Effector memory CD8-positive, alpha-beta T cell (primary cell): ENCODE results near the gene AKAP13.

Source experiments
- ATAC-seq: fragments of 150-1000 bp; cut with Tn5 transposase; replicated peaks from 2 replicates; pipeline ENCODE4 v1.10.0; 2021; ENCODE audit warnings: mild to moderate bottlenecking, moderate library complexity
- DNase-seq, 3 experiments: peaks; one replicate each; pipeline ENCODE4 v3.0.0; 2021
- H3K27ac Mint-ChIP-seq, 2 donors: one replicate each; pipeline ENCODE4 v1.8.0; 2022; ENCODE audit warnings: mild to moderate bottlenecking in 2 of 2, mixed read lengths in 2 of 2, moderate library complexity in 2 of 2
- H3K27me3 Mint-ChIP-seq, 2 donors: one replicate each; pipeline ENCODE4 v1.8.0; 2022; ENCODE audit warnings: mixed read lengths in 2 of 2
- H3K36me3 Mint-ChIP-seq: one replicate; pipeline ENCODE4 v1.8.0; 2022; ENCODE audit warnings: mild to moderate bottlenecking, moderate library complexity, mixed read lengths; ENCODE audit not compliant: insufficient read depth
- H3K4me1 Mint-ChIP-seq, 2 donors: one replicate each; pipeline ENCODE4 v1.8.0; 2022; ENCODE audit warnings: low read depth in 2 of 2, mixed read lengths in 2 of 2
- H3K4me3 Mint-ChIP-seq, 2 donors: one replicate each; pipeline ENCODE4 v1.8.0; 2022; ENCODE audit warnings: mild to moderate bottlenecking in 2 of 2, mixed read lengths in 2 of 2, moderate library complexity in 2 of 2
- H3K9me3 Mint-ChIP-seq, 2 donors: one replicate each; pipeline ENCODE4 v1.8.0; 2022; ENCODE audit warnings: mixed read lengths in 2 of 2

Gene AKAP13

GRCh38 chr15:85749261-85750151 lies 369.1 kb downstream of the AKAP13 start:
- no peaks in the 10 kb centered on the region for H3K27me3 Mint-ChIP-seq
- H3K9me3 Mint-ChIP-seq, result no peaks in the 10 kb centered on the region
- H3K4me1 Mint-ChIP-seq, result peaks cover 14 to 19% of the 10 kb centered on the region in 2 donors
- no peak overlapping the region for H3K4me3 Mint-ChIP-seq
- no peak for ATAC-seq
- H3K36me3 Mint-ChIP-seq, result peaks cover 69% of the 10 kb centered on the region
- H3K27ac Mint-ChIP-seq, result peak overlapping the region; percentile 91 to 92
- no peak for DNase-seq

- H3K27ac Mint-ChIP-seq, result peak overlapping the region; percentile 80 to 92
Measured at GRCh38 chr15:85750319-85751290, 370.2 kb downstream of the AKAP13 start.

GRCh38 chr15:85751291-85752123 lies 371.1 kb downstream of the AKAP13 start:
- peak overlapping the region; percentile 80 to 92 for H3K27ac Mint-ChIP-seq
- H3K9me3 Mint-ChIP-seq, result no peaks in the 10 kb centered on the region
- ATAC-seq (peak; percentile 67), DNase-seq (no peak)
- no peak overlapping the region for H3K4me3 Mint-ChIP-seq
- peaks cover 13 to 19% of the 10 kb centered on the region in 2 donors for H3K4me1 Mint-ChIP-seq
- H3K36me3 Mint-ChIP-seq, result peaks cover 54% of the 10 kb centered on the region
- no peaks in the 10 kb centered on the region for H3K27me3 Mint-ChIP-seq

More at GRCh38 chr15:85750319-85751290, 370.2 kb downstream of the AKAP13 start:
- peak; percentile 29 for ATAC-seq
- DNase-seq, result no peak
- Mint-ChIP-seq H3K4me3 (no peak overlapping the region), H3K36me3 (peaks cover 63% of the 10 kb centered on the region), H3K4me1 (peaks cover 13 to 19% of the 10 kb centered on the region in 2 donors), H3K9me3 (no peaks in the 10 kb centered on the region), H3K27me3 (no peaks in the 10 kb centered on the region)

- DNase-seq (no peak), ATAC-seq (no peak)
- H3K36me3 Mint-ChIP-seq, result peaks cover 48% of the 10 kb centered on the region
- H3K4me1 Mint-ChIP-seq, result peaks cover 13 to 19% of the 10 kb centered on the region in 2 donors
- peak overlapping the region; percentile 80 to 92 for H3K27ac Mint-ChIP-seq
- no peaks in the 10 kb centered on the region for H3K9me3 Mint-ChIP-seq
- H3K4me3 Mint-ChIP-seq, result no peak overlapping the region
- no peaks in the 10 kb centered on the region for H3K27me3 Mint-ChIP-seq
Measured at GRCh38 chr15:85752124-85752475, 371.7 kb downstream of the AKAP13 start.

GRCh38 chr15:85752491-85752961 lies 372.1 kb downstream of the AKAP13 start:
- ATAC-seq, result no peak
- H3K4me3 Mint-ChIP-seq, result no peak overlapping the region
- no peaks in the 10 kb centered on the region for H3K9me3 Mint-ChIP-seq
- peaks cover 13 to 19% of the 10 kb centered on the region in 2 donors for H3K4me1 Mint-ChIP-seq
- peaks cover 46% of the 10 kb centered on the region for H3K36me3 Mint-ChIP-seq
- H3K27me3 Mint-ChIP-seq, result no peaks in the 10 kb centered on the region
- H3K27ac Mint-ChIP-seq, result peak overlapping the region; percentile 80 to 92
- DNase-seq, result no peak

GRCh38 chr15:85753261-85753660 lies 372.9 kb downstream of the AKAP13 start:
- no peak for ATAC-seq
- Mint-ChIP-seq H3K9me3 (no peaks in the 10 kb centered on the region), H3K27me3 (no peaks in the 10 kb centered on the region), H3K36me3 (peaks cover 46% of the 10 kb centered on the region), H3K4me1 (peaks cover 13 to 19% of the 10 kb centered on the region in 2 donors), H3K27ac (peak overlapping the region in 1 of 2 donors; percentile 92), H3K4me3 (no peak overlapping the region)
- no peak for DNase-seq

- H3K27me3 Mint-ChIP-seq, result no peaks in the 10 kb centered on the region
- no peaks in the 10 kb centered on the region for H3K9me3 Mint-ChIP-seq
- peaks cover 43% of the 10 kb centered on the region for H3K36me3 Mint-ChIP-seq
- peak overlapping the region; percentile 38 to 79 for H3K27ac Mint-ChIP-seq
- DNase-seq, result no peak
- no peak for ATAC-seq
- peaks cover 10 to 15% of the 10 kb centered on the region in 2 donors for H3K4me1 Mint-ChIP-seq
- no peak overlapping the region for H3K4me3 Mint-ChIP-seq
Measured at GRCh38 chr15:85753791-85754452, 373.5 kb downstream of the AKAP13 start.

GRCh38 chr15:85754989-85755388 lies 374.6 kb downstream of the AKAP13 start:
- peaks cover 45% of the 10 kb centered on the region for H3K36me3 Mint-ChIP-seq
- peaks cover 6 to 15% of the 10 kb centered on the region in 2 donors for H3K4me1 Mint-ChIP-seq
- H3K4me3 Mint-ChIP-seq, result no peak overlapping the region
- no peak for DNase-seq
- H3K27ac Mint-ChIP-seq, result peak overlapping the region in 1 of 2 donors; percentile 68
- ATAC-seq, result no peak
- no peaks in the 10 kb centered on the region for H3K9me3 Mint-ChIP-seq
- H3K27me3 Mint-ChIP-seq, result no peaks in the 10 kb centered on the region

GRCh38 chr15:85755471-85755870 lies 375.1 kb downstream of the AKAP13 start:
- no peaks in the 10 kb centered on the region for H3K27me3 Mint-ChIP-seq
- DNase-seq, result no peak
- H3K4me1 Mint-ChIP-seq, result peaks cover 6 to 14% of the 10 kb centered on the region in 2 donors
- H3K9me3 Mint-ChIP-seq, result no peaks in the 10 kb centered on the region
- H3K4me3 Mint-ChIP-seq, result no peak overlapping the region
- ATAC-seq, result no peak
- no peak overlapping the region for H3K27ac Mint-ChIP-seq
- H3K36me3 Mint-ChIP-seq, result peaks cover 41% of the 10 kb centered on the region

GRCh38 chr15:85755942-85756341 lies 375.5 kb downstream of the AKAP13 start:
- Mint-ChIP-seq H3K9me3 (no peaks in the 10 kb centered on the region), H3K27ac (peak overlapping the region in 1 of 2 donors; percentile 32)

GRCh38 chr15:85756411-85757072 lies 376.1 kb downstream of the AKAP13 start:
- Mint-ChIP-seq H3K27me3 (no peaks in the 10 kb centered on the region), H3K4me1 (peaks cover 4 to 9% of the 10 kb centered on the region in 2 donors), H3K27ac (peak overlapping the region in 1 of 2 donors; percentile 32), H3K36me3 (peaks cover 31% of the 10 kb centered on the region), H3K9me3 (no peaks in the 10 kb centered on the region), H3K4me3 (no peak overlapping the region)
- no peak for ATAC-seq
- DNase-seq, result no peak

More at GRCh38 chr15:85755942-85756341, 375.5 kb downstream of the AKAP13 start:
- no peak for ATAC-seq
- peaks cover 6 to 9% of the 10 kb centered on the region in 2 donors for H3K4me1 Mint-ChIP-seq
- no peak for DNase-seq
- H3K36me3 Mint-ChIP-seq, result peaks cover 37% of the 10 kb centered on the region
- no peaks in the 10 kb centered on the region for H3K27me3 Mint-ChIP-seq
- no peak overlapping the region for H3K4me3 Mint-ChIP-seq
